HG02798 (cell line): ENCODE results near the gene CPPED1.
"Not testable (repeated sequence)": the region's sequence is repeated elsewhere in the genome, so short reads cannot be mapped to it uniquely, and the experiment has no call there.

Experiments
- ATAC-seq: cut with Tn5 transposase; IDR thresholded peaks from one replicate; pipeline ENCODE4 v1.9.1; 2021; ENCODE audit warnings: mild to moderate bottlenecking; ENCODE audit not compliant: unreplicated experiment, poor library complexity

Gene CPPED1

DNA sequence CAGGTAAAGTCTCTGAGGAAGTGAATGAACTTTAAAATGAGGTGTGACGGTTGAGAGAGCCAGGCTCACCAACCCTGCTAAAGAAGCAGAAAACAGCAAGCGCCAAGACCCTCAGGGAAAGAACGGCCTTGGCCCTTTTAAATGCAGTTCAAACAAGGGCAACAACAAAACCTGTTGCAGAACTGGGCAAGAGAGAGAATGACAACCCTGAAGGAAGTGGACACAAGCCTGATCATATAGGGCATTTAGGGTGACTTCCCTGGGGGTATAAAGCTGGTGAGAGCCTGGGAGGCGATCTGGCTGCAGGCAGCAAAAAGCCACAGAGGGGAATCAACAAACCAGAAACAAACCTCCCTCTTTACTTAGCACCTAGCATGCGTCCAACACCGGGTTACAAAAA lies 1.0 kb downstream of the CPPED1 start:
- no peak for ATAC-seq

DNA sequence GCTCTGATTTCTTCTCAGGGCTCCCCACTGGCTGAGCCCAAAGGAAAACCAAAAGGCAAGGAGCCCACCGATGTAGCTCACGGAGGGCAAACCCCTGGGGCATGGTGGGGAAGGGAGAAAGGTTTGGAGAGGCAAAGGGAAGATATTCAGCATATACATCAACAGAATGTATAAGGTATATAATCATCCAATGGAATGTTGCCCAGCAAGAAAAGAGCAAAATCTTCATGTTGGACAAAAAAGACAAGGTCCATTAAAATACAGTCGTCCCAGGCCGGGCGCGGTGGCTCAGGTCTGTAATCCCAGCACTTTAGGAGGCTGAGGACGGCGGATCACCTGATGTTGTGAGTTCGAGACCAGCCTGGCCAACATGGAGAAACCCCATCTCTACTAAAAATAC lies 1.6 kb downstream of the CPPED1 start:
- ATAC-seq, result no peak

DNA sequence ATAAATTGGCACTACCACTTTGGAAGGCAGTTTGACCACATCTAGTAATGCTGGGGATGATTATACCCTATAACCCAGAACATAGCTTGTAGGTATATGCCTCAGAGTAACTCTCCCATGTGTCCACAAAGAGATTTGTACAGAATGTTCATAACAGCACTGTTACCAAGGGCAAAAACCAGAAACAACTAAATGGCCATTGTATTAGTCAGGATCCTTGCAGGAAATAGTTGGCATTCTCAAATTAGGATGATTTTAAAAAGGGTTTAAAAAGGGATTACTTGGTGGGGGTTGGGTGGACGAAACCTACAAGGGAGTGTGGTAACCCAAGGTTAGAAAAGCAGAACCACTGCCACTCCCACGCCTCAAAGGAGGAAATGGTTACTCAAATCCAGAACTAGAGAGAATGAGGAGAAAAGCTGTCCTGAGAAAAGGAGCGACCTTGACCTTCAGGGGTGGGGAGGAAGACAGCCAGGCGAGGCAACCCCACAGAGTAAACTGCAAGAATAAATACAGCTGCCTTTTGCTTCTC lies 2.1 kb downstream of the CPPED1 start:
- ATAC-seq, result no peak

GRCh38 chr16:12800817-12801216 lies 2.9 kb downstream of the CPPED1 start:
- no peak for ATAC-seq

GRCh38 chr16:12799996-12800395 lies 3.7 kb downstream of the CPPED1 start:
- ATAC-seq, result not testable (repeated sequence)

- ATAC-seq, result no peak
Observed at GRCh38 chr16:12798846-12799245, 4.8 kb downstream of the CPPED1 start.

DNA sequence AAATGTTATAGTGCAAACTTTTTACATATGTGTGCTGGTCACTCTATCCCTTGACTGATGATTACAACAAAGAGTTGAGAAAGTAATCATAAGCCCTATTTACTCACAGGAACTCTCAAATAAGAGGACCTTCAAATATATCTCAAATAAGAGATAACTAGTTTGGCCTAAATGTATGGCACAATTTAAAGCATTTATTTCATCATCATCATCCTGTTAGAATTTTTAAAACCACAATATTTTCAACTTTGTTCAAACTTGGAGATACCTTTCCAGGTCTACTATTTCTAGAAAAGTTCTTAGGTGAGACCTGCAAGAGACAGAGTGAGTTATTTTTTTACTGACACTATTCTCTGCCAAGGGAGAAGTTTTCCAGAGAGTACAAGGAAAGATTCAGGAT lies 5.5 kb downstream of the CPPED1 start:
- no peak for ATAC-seq

- ATAC-seq, result no peak
Observed at GRCh38 chr16:12796498-12796897, 7.2 kb downstream of the CPPED1 start.

DNA sequence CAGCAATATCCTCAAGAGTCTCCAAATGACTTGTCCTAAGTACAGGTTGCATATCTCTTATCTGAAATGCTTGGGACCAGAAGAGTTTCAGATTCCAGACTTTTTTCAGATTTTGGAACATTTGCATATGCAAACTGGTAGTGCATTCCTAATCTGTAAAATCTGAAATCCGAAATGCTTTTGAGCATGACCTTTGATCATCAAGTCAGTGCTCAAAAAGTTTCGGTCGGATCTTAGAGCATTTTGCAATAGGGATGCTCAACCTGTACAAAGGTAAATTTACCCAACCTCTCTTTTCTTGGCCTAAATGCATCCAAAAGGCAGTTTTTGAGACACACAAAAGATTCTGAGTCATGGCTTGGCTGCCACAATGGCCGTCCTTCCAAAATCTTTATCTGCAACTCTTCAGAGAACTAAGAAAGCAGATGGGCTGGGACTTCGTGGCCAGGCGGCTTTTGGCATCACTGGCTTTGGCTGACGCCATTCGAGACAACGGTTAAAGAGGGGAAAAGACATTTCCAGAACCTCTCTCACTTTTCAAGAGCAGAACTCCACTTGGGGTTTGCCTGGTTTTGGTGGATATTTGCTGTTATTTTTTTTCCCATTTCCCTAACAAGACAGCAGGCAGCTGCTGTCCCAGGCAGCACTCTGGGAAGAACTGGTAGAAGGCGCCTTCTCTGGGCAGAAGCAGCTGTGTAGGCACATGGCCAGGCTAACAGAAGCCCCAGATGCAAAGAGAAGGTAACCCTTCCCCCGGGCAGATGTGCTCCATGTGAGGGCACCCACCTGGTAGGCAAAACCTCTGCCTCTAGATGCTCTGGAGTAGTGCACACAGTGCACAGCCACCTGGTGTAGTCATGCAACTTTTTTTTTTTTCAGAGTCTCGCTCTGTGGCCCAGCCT lies 8.9 kb downstream of the CPPED1 start:
- no peak for ATAC-seq

DNA sequence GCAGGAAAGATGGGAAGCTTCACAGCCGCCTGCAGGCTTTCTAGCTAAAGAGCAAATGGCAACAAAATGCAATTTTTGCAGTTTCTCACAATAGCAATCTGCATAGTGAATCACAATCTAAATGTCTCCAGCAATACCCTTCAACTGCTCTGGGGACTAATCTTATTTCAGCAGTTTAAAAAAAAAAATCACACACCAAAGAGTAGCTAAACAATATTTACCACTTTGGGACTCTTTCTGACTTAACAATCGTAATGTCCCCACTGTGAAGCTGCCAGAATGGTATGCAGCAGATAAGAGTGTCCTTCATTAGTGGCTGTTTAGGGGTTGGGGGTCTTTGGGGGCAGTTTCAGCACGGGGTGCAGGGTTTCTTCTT lies 9.8 kb downstream of the CPPED1 start:
- ATAC-seq, result no peak

- no peak for ATAC-seq
Observed at GRCh38 chr16:12793120-12793864, 10.4 kb downstream of the CPPED1 start.

DNA sequence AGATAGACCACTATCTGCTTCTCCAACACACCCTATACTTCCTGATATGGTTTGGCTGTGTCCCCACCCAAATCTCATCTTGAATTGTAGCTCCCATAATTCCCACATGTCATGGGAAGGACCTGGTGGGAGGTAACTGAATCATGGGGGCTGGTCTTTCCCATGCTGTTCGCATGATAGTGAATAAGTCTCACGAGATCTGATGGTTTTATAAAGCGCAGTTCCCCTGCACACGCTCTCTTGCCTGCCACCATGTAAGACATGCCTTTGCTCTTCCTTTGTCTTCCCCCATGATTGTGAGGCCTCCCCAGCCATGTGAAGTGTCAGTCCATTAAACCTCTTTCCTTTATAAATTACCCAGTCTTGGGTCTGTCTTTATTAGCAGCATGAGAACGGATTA lies 11.2 kb downstream of the CPPED1 start:
- not testable (repeated sequence) for ATAC-seq

DNA sequence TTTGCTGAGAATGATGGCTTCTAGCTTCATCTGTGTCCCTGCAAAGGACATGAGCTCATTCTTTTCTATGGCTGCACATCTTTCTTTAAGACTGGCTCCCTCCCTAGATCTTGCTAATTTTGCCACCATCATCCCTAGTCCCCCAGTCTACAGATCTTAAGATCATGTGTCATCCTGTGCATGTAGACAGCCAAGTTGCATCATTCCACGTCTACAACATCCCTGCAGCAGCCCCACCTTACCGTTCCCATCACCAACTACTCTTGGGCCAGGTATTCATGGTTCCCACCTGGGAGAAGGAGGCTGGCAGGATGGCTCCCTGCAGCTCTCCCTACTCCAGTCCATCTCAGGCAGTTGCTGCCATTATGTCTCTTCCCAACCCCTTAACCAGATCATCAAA lies 12.3 kb downstream of the CPPED1 start:
- ATAC-seq, result no peak

DNA sequence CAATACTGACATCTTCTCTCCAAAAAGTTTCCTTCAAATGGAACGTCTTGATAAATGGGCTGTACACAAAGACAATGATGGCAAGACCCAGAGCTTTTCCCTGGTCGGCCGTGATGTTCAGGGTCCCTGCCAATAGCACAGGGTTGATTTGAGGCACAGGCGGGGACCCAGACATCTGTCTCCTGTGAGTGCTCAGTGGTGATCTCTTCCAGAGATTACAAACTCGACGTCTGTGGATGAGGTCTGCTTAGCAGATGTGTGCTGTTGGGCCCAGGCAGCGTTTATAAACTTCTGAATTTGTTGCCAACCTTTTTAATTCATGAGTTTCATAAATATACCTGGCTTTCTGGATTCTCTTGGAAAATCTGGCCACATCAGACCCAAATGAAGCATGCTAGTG lies 14.9 kb downstream of the CPPED1 start:
- ATAC-seq, result no peak

DNA sequence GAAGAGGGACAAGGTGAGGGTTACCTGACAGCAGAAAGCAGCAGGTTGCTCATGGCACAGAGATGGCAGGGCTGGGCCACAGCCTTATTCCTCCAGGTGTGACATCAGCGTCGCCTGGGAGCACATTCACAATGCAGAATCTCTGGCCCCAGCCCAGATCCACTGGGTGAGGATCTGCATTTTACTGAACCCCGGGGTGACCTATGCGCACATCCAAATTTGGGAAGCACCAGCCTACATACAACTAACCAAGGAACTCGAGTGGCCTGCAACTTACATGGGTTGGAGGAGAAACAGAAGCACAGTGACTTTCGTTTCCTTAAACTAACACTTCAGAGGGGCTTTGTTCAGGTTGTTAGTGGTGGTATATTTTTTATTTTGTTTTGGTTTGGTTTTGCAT lies 17.6 kb downstream of the CPPED1 start:
- ATAC-seq, result no peak

- no peak for ATAC-seq
Observed at GRCh38 chr16:12784076-12784475, 19.6 kb downstream of the CPPED1 start.

GRCh38 chr16:12781777-12782176 lies 21.9 kb downstream of the CPPED1 start:
- ATAC-seq, result no peak

DNA sequence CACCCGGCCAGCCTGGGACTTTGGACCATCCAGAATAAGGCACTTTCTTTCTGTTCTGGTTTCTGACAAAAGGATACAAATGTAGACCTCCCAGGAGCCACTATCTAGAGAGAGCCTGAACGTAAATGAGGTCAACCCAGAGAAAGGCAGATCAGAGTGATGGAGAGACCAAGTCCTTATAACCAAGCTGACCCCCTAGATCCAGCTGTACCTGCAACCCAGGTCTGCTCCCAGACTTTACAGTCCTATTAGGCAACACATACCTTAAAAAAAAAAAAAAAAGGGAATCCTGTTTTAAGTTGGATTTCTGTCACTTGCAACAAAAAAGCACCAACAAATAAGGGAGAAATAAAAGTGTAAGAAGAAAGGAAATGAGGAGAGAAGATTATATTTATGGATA lies 23.2 kb downstream of the CPPED1 start:
- ATAC-seq, result no peak

- ATAC-seq, result no peak
Observed at GRCh38 chr16:12778726-12779125, 25.0 kb downstream of the CPPED1 start.

- ATAC-seq, result no peak
Observed at GRCh38 chr16:12775656-12776236, 27.9 kb downstream of the CPPED1 start.

DNA sequence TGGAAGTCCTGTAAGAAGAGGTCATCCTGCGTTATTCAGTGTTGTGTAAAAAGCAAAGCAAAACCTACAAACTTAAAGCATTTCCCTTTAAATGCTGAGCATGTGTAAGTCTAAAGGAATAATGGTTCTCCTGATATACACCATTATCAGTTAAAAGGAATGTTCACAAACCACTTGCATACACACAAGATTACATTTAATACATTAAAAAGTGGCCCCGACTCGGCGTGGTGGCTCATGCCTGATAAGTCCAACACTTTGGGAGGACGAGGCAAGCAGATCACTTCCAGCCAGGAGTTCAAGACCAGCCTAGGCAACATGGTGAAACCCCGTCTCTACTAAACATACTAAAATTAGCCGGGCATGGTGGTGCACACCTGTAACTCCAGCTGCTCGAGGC lies 30.5 kb downstream of the CPPED1 start:
- no peak for ATAC-seq
